ENCODE measurements around the gene PDP2. TPM values are rescaled to one million over a fixed set of nuclear protein-coding genes. Genes with fewer than 3 reads are reported as not detected.

PDP2 gene
- polyA plus RNA-seq, 1 donor from 2014 or later, result 4.2 TPM

DNA sequence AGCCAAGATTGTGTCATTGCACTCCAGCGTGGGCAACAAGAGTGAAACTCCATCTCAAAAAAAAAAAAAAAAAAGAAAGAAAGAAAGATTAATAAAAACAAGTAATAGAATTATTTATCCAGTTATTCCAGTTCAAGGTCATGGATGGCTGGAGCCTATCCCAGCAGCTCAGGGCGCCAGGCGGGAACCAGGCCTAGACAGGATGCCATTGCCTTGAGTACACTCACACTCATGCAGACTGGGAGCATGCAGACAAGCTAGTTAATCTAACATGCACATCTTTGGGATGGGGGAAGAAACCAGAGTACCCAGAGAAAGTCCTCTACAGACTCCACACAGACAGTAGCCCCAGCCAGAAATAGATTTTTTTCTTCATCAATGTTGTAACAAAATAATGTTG lies 17.9 kb downstream of the PDP2 start:
- H3K36me3 ChIP-seq (ENCODE audit: insufficient read depth, low read length), result no peaks in the 10 kb centered on the region
- no peaks in the 10 kb centered on the region for H3K9me3 ChIP-seq (ENCODE audit: low read length)
- TF ChIP-seq, protein P1, sequence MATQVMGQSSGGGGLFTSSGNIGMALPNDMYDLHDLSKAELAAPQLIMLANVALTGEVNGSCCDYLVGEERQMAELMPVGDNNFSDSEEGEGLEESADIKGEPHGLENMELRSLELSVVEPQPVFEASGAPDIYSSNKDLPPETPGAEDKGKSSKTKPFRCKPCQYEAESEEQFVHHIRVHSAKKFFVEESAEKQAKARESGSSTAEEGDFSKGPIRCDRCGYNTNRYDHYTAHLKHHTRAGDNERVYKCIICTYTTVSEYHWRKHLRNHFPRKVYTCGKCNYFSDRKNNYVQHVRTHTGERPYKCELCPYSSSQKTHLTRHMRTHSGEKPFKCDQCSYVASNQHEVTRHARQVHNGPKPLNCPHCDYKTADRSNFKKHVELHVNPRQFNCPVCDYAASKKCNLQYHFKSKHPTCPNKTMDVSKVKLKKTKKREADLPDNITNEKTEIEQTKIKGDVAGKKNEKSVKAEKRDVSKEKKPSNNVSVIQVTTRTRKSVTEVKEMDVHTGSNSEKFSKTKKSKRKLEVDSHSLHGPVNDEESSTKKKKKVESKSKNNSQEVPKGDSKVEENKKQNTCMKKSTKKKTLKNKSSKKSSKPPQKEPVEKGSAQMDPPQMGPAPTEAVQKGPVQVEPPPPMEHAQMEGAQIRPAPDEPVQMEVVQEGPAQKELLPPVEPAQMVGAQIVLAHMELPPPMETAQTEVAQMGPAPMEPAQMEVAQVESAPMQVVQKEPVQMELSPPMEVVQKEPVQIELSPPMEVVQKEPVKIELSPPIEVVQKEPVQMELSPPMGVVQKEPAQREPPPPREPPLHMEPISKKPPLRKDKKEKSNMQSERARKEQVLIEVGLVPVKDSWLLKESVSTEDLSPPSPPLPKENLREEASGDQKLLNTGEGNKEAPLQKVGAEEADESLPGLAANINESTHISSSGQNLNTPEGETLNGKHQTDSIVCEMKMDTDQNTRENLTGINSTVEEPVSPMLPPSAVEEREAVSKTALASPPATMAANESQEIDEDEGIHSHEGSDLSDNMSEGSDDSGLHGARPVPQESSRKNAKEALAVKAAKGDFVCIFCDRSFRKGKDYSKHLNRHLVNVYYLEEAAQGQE (IDR thresholded peaks at IDR 0.05; ENCODE audit: borderline replicate concordance), result no peak
- TF ChIP-seq EP300 (conservative IDR thresholded peaks at IDR 0.05; ENCODE audit: poor library complexity, severe bottlenecking) (no peak), SMC3 (conservative IDR thresholded peaks at IDR 0.05; ENCODE audit: poor library complexity) (no peak), RAD21 (conservative IDR thresholded peaks at IDR 0.05) (no peak), POLR2AphosphoS5 (IDR thresholded peaks at IDR 0.05) (no peak), EZH2 (IDR thresholded peaks at IDR 0.05; ENCODE audit: borderline replicate concordance, insufficient read depth, low read length, poor library complexity, severe bottlenecking) (no peak), MXI1 (conservative IDR thresholded peaks at IDR 0.05; ENCODE audit: poor library complexity, severe bottlenecking) (no peak), TAF1 (IDR thresholded peaks at IDR 0.05; ENCODE audit: low read depth) (no peak)
- TF ChIP-seq, protein P2, sequence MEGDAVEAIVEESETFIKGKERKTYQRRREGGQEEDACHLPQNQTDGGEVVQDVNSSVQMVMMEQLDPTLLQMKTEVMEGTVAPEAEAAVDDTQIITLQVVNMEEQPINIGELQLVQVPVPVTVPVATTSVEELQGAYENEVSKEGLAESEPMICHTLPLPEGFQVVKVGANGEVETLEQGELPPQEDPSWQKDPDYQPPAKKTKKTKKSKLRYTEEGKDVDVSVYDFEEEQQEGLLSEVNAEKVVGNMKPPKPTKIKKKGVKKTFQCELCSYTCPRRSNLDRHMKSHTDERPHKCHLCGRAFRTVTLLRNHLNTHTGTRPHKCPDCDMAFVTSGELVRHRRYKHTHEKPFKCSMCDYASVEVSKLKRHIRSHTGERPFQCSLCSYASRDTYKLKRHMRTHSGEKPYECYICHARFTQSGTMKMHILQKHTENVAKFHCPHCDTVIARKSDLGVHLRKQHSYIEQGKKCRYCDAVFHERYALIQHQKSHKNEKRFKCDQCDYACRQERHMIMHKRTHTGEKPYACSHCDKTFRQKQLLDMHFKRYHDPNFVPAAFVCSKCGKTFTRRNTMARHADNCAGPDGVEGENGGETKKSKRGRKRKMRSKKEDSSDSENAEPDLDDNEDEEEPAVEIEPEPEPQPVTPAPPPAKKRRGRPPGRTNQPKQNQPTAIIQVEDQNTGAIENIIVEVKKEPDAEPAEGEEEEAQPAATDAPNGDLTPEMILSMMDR (IDR thresholded peaks at IDR 0.05; ENCODE audit: poor library complexity, severe bottlenecking), result no peak
- no peak overlapping the region for H3K27ac ChIP-seq (ENCODE audit: low read length)
- H3K9ac ChIP-seq (ENCODE audit: low read length), result no peak overlapping the region
- H3K79me2 ChIP-seq (replicated peaks; ENCODE audit: insufficient read depth, low read length), result no peaks in the 10 kb centered on the region
- H3K4me3 ChIP-seq (ENCODE audit: low read length), result no peak overlapping the region
- no peak overlapping the region for H3K4me2 ChIP-seq (ENCODE audit: low read length)
- H2AFZ ChIP-seq (ENCODE audit: low read depth, low read length), result no peak overlapping the region
- no peaks in the 10 kb centered on the region for H3K27me3 ChIP-seq (ENCODE audit: insufficient read depth, low read depth, low read length)
- no peaks in the 10 kb centered on the region for H4K20me1 ChIP-seq (ENCODE audit: insufficient read depth)
- no peaks in the 10 kb centered on the region for H3F3A ChIP-seq (ENCODE audit: insufficient read depth, low read length, poor library complexity, severe bottlenecking)
- H3K9me2 ChIP-seq (ENCODE audit: insufficient read depth, low read length), result no peaks in the 10 kb centered on the region

DNA sequence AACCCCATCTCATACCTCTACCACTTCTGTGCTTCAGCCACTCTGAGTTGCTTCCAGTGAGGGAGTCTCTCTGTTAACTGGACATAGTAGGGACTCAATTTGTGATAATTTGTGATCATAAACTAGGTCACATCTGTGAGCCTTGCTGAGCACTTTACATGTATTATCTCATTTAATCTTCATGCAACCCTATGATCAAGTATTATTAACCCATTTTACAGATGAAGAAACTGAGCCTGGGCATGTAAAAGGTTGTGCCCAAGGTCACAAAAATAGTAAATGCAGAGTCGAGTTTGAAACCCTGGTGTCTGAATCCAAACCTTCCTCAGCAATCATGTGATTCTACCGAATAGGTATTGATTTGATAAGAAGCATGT lies 18.6 kb downstream of the PDP2 start:
- no peak for TF ChIP-seq SMC3 (conservative IDR thresholded peaks at IDR 0.05; ENCODE audit: poor library complexity)
- no peak for TF ChIP-seq POLR2AphosphoS5 (IDR thresholded peaks at IDR 0.05)
- Histone ChIP-seq H3K9ac (ENCODE audit: low read length) (no peak overlapping the region), H3K9me2 (ENCODE audit: insufficient read depth, low read length) (no peaks in the 10 kb centered on the region), H3K27ac (ENCODE audit: low read length) (no peak overlapping the region), H3K4me2 (ENCODE audit: low read length) (no peak overlapping the region), H3K9me3 (ENCODE audit: low read length) (no peaks in the 10 kb centered on the region), H3K36me3 (ENCODE audit: insufficient read depth, low read length) (no peaks in the 10 kb centered on the region), H3K27me3 (ENCODE audit: insufficient read depth, low read depth, low read length) (no peaks in the 10 kb centered on the region), H3K4me3 (ENCODE audit: low read length) (no peak overlapping the region), H3K79me2 (replicated peaks; ENCODE audit: insufficient read depth, low read length) (no peaks in the 10 kb centered on the region), H2AFZ (ENCODE audit: low read depth, low read length) (no peak overlapping the region), H4K20me1 (ENCODE audit: insufficient read depth) (no peaks in the 10 kb centered on the region), H3F3A (ENCODE audit: insufficient read depth, low read length, poor library complexity, severe bottlenecking) (no peaks in the 10 kb centered on the region)
